ENCODE data around the gene ST6GALNAC3.

The ST6GALNAC3 gene

DNA sequence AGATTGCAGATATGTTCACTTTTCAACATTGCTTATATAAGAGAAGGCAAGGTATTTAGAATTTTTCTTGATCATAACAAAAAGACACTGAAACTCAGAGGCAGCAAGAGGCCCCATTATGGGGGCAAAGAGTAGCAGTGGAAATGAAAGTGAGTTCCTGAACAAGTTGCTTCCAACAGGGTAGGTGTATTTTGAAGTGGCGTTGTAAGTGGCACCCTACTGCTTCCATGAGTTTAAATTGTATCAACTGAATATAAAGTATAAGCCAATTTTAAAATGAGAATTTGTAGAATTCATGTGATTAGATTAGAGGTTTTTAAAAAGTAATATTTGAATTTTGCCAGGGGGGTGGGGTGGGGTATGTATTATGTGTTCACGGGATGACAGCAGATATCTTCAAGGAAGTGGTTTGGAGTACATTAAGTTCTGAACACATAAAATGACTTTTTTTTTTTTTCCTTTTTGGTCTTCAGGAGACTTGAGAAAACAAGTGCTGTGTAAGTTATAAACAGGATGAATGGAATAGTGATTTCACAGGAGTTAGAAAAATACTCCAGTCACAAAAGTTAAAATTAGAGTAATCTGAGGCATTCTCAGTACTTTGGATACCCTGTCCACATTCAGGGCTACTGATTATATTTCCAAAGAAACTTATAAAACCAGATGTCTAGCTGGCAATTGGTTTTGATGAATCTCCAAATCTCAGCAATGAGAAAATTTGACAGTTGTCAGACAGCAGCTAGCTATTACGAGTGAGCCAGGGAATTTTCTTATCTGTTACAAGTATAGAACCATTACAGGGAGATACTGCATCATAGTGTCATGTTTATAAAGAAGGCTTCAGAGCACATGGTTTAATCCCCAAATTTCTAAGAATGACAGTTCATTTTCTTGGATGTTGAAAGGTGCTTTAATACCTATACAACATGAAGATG, 182.0 kb downstream of the ST6GALNAC3 start:
- no peak for DNase-seq

DNA sequence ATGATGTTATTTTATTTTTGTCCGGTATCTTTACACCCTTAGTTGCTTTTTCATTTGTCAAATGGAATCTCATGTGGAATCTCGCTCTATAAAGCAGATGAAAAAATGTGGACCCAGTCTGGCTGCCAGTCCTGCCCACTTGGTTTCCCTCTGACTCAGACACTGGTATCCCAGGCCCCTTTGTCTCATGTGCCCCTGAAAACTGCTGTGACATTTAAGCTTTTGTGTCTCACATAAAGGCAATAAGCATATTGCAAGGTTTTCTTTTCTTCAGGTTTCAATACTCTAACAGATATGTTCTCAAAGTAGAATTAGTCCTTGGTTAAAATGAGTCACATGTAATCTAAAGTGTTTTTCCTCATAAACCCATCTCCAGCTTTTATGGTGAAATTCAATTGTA, 183.3 kb downstream of the ST6GALNAC3 start:
- no peak for DNase-seq

DNA sequence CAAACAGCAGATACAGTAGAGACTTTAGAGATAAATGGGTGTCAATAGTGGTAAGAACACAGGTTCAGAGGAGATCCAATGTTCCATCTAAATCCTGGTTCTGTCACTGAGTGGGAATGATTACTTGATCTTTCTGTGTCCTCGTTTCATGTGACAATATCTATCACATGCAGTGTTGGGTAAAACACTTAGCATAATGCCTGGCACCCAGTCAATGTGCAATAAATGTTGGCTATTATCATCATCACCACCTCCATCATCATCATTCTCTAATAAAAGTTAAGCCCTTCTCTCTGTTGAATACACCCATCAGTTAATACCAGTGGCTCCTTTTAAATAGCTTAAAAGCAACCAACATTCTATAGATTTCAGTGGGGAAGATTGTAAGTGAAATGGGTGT, 184.7 kb downstream of the ST6GALNAC3 start:
- no peak for DNase-seq

DNA sequence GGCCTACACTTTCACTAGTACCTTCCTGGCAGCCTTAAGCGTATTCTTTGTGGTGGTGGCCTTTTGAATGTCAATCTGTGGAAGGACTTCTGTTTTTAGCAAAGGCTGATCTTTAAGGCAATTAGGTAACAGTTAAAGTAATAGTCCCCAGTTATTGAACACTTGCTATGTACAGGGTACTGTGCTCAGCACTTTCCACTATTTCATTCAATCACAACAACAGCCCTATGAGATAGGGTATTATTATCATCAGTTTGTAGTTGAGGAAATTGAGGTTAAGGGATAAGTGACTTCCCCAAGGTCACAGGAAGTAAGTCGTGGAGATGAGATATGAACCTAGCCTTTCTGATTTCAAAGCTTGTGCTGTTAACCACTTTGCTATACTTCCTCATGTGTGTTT, 185.7 kb downstream of the ST6GALNAC3 start:
- no peak for DNase-seq

DNA sequence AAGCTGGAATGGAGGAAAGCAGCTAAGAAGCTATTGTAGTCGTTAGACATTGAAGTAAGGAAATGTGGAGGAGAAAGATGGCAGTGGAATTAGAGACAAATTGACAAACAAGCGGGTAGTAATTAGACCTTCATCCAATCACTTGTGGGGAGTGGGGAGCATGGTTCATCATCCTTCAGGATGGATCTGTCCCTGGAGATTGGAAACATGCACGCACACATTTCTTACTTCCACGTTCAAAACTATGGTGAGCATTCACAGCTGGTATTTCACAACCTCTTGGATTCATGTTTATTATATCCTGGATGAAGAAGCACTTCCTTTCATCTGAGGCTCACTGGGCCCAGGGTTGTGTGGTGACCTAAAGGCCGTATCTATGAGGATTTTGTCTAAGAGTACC, 188.1 kb downstream of the ST6GALNAC3 start:
- DNase-seq = no peak

DNA sequence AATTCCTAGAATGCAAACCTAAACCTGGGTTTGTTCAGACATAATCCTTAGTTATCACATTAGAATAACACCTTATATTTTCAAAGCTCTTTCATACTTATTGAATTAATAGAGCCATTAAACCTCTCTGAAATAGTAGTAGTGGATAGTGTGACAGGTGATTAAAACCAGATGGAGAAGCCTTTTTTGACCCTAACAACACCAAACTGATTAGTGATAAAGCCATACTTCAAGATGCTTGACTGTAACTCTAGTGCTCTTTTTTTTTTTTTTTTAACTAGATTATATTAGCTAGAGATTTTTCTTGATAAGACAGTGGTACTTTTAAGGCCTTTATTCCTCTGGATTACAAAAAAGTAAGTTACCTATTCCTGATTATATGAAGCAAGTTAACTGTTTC, 190.1 kb downstream of the ST6GALNAC3 start:
- DNase-seq = no peak

DNA sequence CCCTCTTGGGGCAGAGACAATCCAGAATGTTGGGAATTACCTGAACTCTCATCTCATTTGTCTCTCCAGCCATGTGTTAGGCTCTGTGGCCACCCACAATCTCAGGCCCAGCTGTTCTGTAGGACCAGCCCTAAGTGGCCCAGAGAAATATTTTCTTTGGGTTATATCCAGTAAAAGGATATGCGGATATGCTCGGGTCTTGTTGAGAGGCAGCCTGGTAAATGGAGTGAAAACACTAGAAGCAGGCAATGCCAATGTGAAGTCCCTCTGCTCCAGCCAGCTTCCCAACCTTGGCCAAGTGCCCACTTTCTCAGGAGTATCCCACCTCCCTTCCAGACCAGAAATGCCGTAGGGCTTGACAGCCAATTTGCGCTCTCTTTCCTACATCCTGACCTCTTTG, 192.2 kb downstream of the ST6GALNAC3 start:
- no peak for DNase-seq

DNA sequence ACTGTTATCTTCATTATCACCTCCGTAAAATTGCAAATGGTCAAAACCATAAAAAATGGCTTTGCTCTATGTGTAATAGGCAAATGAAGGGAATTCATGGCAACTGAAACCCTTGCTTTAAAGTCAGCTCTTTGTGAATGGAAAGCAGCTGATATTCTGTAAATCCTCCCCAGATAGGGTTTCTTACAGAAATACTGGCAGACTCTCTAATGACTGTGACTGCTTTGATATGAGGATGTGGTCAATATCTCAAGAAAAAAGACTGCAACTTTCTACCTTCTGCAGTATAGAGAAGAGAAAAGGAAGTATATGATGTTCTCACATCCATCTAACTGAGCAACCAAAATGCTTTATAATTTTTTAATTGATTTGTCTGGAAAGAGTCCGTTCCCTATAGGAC, 193.1 kb downstream of the ST6GALNAC3 start:
- no peak for DNase-seq

DNA sequence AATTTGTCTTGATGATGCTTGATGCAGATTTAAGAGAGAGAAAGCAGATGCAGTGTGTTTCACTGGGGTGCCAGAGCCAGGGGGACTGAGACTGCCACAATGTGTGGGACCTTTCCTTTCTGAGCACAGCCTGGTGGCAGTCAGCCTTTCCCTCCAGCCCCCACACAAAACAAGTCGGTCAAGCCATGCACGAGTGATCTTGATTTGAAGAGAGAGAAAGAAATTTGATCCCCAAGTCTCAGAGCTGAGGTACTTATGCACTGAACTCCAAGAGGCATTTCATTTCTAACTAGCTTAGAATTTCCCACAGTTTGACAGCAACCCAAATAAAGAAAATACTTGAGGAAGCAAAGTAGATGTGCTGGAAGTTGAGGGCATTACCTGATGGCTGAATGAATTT, 193.8 kb downstream of the ST6GALNAC3 start:
- no peak for DNase-seq

DNA sequence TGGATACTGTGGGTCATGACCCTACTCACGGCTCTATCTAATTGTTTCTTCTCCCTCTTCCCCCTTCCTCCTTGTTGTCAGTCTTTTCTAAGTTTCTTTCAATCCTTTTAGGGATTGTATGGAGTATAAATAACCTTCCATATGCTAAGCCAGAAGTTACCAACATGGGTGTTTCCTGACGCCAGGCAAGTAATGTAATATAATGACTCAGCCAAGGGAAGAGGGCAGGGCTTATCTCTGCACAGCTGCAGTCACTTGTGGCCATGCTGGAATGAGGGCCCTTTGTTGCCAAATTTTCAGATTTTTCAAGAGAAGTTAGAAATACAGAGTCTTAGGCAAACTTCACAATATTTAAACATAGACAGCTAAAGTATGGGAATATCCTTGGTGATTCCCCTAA, 194.6 kb downstream of the ST6GALNAC3 start:
- no peak for DNase-seq

DNA sequence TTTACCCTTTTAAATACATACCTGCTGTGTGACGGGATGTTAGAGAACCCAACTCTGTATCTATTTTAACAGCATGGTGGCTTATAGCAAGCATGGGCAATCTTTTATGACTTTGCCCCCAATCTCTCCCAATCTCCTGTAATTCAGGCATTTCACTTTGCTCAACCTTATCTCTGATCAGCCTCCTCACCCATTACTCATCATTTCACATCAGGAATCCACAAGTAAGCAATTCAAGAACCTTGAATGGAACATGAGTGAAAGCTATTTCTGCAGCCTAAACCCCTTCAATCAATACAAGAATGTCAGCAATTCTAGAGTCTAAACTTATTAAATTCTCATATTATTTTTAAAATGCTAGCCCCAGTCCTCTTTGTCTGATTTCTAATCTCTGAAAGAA, 199.8 kb downstream of the ST6GALNAC3 start:
- no peak for DNase-seq

DNA sequence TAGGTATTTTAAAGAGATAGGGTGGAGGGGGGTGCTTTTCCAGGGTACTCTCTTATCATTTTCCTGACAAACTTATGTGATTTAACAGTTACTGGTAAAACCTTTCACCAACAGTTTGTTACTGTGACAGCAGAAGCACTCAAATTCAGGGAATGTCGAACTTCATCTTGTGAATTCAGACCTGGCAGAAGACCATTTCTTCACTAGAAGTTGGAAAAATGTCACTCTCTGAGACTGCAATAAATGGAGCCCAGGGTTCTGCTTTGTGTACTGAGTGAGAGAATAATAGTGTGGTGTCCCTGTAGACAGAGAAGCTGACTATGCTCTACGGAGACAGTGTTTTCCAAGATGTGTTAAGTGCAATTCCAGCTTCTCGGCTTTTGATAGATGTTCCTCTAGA, 200.2 kb downstream of the ST6GALNAC3 start:
- no peak for DNase-seq

DNA sequence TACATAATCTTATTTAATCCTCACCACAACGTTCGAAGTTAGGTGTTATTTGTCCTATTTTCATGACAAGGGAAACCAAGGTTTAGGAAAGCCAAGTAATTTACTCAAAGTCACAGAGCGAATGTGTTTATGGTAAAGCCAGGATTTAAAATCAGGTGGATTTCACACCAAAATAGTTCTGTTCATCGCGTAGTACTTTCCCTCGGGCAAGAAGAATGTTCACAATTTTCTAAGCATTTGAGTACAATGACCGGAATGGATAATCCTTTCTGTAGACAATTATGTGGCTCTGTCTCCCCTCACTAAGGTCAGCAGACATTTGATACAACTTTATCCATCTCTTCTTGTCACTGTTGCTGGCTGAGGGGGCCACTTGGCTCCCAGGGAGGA, 204.2 kb downstream of the ST6GALNAC3 start:
- no peak for DNase-seq

DNA sequence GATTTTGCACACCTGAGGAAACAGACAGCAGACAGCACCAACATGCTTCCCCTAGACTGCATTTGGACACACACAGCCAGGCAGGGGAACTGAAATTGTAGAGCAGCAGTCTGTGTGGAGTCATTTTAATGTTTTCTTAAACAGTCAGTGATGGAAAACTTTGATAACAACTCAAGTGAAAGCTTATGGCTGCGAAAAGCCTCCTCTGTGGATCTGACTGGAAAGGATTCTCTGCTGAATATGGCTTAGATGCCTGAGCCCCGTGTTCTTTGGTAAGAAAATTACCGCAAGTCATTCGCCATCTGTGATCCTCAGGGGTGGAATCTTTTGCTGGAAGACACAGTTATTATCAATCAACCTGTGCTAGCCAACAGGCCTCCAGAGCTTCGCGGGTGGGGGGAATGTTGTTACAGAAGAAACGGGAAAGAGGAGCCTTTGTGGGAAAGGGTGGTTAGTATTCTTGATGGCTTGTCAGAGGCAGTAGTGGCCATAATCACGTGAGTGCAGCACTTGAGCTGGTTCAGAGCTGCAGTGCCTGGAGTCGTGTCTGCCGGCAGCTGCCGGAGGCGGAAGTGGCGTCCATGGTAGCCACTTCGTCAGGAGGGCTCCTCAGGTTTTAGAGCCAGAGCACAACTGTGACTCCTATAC, 204.7 kb downstream of the ST6GALNAC3 start:
- no peak for DNase-seq

DNA sequence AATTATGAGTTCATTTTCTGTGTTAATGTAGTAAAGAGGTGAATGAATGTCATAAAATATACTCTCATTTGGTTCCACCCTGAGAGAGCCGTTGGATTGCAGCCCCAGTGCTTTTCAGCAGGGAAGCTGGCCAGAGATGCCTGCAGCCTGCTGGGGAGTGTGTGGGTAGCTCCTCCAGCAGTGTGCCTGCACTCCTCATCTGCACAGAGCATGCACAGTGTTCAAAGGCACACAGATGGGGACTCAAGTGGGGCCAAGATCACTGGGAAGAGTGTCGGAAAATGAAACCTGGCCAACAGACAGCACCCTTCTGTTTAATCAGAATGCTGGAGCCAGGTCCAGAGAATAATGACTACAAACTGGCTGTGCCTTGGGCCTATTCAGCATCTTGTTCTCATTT, 206.8 kb downstream of the ST6GALNAC3 start:
- no peak for DNase-seq

DNA sequence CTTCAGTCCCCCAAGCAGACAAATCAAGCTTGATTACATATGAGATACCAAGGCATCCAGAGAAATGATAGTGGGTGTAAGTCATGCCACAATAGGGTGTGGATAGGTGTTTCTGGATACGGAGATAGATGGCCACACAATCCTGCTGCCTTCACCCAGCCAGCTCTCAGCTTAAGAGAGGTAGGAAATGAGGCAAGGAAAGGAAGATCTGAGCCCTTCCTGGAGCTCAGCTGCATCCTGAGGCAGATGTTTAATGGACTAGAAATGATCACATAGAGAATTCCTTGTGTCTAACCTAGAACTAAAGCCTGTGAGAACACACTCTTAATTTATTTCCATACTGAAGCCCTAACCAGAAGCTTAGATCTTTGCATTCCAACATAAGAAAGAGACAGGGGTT, 210.3 kb downstream of the ST6GALNAC3 start:
- DNase-seq = no peak

DNA sequence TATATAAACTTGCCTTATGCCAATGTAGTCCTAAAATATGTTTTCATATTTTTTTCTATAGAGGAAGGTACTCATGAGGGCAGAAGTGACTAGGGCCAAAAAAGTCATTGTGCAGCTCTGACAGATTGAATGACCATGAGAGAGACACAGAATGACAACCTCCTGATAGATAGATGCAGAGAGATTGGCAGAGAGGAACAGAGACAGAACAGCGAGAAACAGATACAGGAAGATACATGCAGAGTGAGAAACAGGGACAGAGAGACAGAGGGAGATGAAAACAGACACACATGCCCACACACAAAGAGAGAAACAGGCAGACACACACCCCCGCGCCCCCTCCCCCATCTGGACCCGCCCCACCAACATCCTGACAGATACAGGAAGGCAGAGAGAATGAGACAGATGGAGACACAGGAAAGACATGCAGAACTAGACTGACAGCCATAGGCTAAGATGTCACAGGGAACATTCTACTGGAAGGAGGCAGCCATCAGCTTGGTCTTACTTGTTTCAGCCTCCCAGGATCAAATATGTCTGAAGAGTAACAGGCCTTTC, 211.1 kb downstream of the ST6GALNAC3 start:
- no peak for DNase-seq

DNA sequence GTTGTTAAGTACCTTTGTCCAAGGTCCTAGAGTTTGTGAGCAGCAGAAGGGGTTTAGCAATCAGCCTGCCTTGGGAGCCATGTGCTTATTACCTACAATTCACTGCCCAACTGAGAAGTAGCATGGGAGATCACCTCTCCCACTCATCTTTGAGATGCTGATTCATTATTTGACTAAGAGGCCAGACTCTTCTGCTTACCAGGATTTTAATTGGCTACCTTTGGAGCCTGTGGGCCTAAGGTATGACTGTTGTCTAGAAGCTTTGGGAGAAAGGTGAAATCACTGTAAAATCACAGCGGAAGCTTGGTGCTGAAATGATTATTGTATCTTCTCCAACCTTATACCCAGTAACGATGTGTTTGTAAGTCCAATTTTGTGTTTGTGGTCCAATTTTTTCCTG, 213.4 kb downstream of the ST6GALNAC3 start:
- DNase-seq = no peak

DNA sequence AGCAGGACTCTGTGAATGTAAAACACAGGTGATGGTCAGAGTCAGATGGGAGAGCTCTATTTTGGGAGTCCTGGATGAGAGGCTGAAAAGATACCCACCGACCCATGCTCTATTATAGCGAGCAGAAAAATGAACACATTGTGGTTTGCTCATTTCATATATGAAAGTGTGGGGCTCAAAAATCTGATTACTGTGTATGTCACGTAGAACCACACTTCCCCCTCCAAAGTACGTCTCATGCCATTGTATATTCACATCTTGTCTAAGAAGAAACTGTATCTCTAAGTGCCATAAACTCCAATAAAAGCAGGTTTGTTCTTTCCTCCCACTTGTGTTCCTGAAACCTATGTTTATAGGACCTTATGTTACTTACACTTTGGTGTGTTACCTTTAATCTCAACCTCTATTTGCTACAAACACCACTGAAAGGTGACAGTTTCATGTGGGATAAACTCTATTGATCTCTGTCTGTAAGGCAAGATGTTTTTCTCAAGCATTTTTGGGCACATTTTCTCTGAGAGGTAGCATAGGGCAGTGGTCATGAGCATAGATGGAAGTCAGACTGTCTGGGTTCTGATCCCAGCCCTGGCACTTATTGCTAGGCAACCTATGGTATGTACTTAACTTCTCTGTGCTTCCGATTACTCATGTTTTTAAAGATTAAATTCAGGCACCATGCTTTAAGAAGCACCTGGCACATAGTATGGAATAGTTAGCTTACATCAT, 214.4 kb downstream of the ST6GALNAC3 start:
- DNase-seq = no peak

DNA sequence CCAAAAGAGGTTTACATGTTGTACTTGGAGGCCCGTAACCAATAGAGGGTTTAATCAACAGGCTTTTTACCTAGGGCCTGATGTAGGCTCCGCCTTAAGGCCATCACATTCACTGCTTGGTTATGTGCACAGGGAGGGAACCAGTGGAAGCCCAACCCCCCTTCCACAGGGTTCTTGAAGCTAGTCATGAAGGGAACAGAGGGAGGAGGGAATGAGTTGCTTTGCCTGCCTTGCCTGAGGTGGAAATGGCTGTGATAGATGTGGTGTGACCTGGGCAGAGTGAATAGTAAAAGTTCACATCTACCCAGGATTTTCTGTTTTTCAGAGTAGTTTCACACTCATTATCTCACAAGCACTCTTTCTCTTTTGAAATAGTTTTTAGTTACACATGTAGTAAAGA, 215.1 kb downstream of the ST6GALNAC3 start:
- DNase-seq = no peak

DNA sequence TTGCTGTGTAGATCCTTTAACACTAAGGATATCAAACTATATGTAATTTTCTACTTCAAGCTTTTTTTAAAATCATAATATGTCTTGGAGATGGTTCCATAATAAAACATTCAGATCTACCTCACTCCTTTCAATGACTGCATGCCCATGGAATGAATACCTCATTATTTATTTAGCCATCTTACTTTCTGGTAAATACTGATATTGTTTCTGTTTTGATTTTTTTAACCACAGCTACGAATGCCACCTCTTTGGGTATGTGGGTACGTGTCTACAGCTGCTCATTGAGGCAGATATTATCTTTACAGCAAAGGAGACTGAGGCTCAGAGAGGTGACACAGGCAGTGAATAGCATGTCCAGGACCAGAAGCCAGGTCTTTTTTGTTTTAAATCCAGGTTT, 215.7 kb downstream of the ST6GALNAC3 start:
- no peak for DNase-seq

DNA sequence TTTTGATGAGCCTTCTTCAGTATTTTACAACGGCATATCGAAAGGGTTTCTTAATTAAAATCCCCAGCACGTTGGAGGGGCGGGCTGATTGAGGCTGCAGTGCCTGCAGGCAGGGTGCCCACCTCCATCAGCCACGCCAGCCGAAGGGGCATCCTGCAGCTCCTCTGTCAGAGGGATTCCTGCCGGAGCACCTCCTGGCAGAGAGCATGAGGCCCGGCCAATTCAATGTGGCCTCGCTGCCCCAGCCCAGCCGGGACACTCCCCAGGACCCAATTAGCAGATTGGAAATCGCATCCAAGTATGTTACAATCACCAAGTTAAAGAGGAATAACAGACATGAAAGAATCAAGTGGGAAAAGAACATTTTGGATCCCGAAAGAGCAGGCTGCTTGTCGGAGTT, 216.6 kb downstream of the ST6GALNAC3 start:
- DNase-seq = no peak

DNA sequence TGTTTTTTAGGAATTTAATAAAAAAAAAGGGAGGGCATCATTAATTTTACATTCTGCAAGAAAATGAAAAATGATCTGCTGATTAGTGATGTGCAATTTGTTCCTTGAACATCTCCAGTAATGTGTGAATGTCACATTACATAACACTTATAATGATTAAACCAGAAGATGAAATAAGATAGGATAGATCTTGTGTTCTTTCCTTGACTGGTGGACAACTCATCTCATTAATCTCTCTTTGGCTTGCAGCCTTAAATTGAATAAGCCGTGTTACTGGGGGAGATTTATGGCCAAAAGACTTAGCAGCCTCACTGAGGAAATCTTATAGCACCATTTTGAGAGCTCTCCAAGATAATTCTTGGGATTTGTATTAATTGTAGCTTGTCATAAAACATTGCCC, 217.2 kb downstream of the ST6GALNAC3 start:
- DNase-seq = no peak

Data from stimulated activated CD4-positive, alpha-beta T cell treated with anti-CD3 and anti-CD28 coated beads, Interleukin-2, amount 100 ng/mL, for 48 hours (primary cell).